Stimulated activated CD4-positive, alpha-beta T cell treated with anti-CD3 and anti-CD28 coated beads, Interleukin-4, amount 100 ng/mL, for 1 hour (primary cell): ENCODE measurements around the gene SLC6A8.

Source experiments
- DNase-seq: peaks from one replicate; pipeline ENCODE4 v3.0.0-alpha.2; 2020

Gene SLC6A8

GRCh38 chrX:153648358-153649177 is 39.2 kb upstream of the SLC6A8 start:
- DNase-seq = no peak

- DNase-seq = peak; percentile 36
These were observed 38.4 kb upstream of the SLC6A8 start for GRCh38 chrX:153649178-153649914.

- DNase-seq = no peak
These were observed 37.6 kb upstream of the SLC6A8 start for GRCh38 chrX:153649915-153650782.

GRCh38 chrX:153650959-153651358 is 36.8 kb upstream of the SLC6A8 start:
- DNase-seq = no peak

GRCh38 chrX:153651540-153652079 is 36.1 kb upstream of the SLC6A8 start:
- DNase-seq = no peak

- DNase-seq = no peak
These were observed 34.2 kb upstream of the SLC6A8 start for GRCh38 chrX:153653556-153653955.

GRCh38 chrX:153657161-153657560 is 30.6 kb upstream of the SLC6A8 start:
- DNase-seq = no peak

GRCh38 chrX:153659268-153659667 is 28.5 kb upstream of the SLC6A8 start:
- DNase-seq = no peak

GRCh38 chrX:153662266-153662665 is 25.5 kb upstream of the SLC6A8 start:
- peak; percentile 69 for DNase-seq

- no peak for DNase-seq
These were observed 21.9 kb upstream of the SLC6A8 start for GRCh38 chrX:153665726-153666306.

- no peak for DNase-seq
These were observed 20.3 kb upstream of the SLC6A8 start for GRCh38 chrX:153667281-153667955.

- peak; percentile 79 for DNase-seq
These were observed 19.8 kb upstream of the SLC6A8 start for GRCh38 chrX:153667956-153668396.

GRCh38 chrX:153668423-153669173 is 19.1 kb upstream of the SLC6A8 start:
- no peak for DNase-seq

GRCh38 chrX:153669174-153669890 is 18.4 kb upstream of the SLC6A8 start:
- DNase-seq = peak; percentile 58

- DNase-seq = no peak
These were observed 17.6 kb upstream of the SLC6A8 start for GRCh38 chrX:153669901-153670731.

- no peak for DNase-seq
These were observed 16.8 kb upstream of the SLC6A8 start for GRCh38 chrX:153670748-153671588.

- DNase-seq = no peak
These were observed 15.9 kb upstream of the SLC6A8 start for GRCh38 chrX:153671589-153672530.
